ENCODE results near the gene SPINK2.

The SPINK2 gene, protein sequence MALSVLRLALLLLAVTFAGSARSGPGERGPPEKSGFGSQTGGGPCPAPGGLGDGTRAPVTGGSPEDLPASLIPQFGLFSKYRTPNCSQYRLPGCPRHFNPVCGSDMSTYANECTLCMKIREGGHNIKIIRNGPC

DNA sequence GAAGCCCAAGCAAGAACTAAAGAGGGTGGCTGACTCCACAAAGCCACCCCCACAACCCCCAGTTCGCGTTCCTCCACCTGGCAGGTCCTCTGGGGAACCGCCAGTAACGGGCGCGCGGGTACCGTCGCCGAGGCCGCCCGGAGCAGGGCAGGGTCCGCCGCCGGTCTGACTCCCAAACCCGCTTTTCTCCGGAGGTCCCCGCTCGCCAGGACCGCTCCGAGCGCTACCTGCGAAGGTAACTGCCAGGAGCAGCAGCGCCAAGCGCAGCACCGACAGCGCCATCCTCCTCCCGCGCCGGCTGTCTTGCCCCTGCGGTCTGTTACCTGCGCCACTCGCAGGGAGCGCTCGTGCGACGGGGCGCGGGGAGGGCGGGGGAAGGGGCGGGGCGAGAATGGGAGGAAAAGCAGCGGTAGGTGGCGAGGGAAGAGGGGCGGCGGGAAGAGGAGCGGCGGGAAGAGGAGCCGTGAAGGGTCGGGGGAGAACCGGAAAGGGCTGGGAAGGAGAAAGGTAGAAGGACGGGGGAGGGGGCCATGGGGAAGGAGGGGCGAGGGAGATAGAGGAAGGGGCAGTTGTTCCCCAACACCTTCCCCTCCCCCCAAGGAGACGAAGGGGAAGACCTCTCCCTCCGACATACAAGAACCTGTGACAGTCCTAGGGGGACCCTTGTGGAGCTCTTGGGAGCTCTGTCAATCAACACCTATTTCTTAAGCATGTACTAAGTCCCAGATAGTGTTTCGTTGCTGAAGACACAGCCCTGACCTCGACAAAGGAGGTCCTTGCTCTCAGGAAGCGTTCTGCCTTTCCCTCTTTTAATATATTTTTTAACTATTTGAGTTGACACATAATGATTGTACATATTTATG, at the start of gene SPINK2:
SPINK2 (minus strand) TSS at position 321 of the 863 bp plus-strand sequence; CDS start at position 282, 39 bp downstream.
- no peak for DNase-seq (ENCODE audit: extremely low read depth, low read depth)
- TF ChIP-seq, protein P1, sequence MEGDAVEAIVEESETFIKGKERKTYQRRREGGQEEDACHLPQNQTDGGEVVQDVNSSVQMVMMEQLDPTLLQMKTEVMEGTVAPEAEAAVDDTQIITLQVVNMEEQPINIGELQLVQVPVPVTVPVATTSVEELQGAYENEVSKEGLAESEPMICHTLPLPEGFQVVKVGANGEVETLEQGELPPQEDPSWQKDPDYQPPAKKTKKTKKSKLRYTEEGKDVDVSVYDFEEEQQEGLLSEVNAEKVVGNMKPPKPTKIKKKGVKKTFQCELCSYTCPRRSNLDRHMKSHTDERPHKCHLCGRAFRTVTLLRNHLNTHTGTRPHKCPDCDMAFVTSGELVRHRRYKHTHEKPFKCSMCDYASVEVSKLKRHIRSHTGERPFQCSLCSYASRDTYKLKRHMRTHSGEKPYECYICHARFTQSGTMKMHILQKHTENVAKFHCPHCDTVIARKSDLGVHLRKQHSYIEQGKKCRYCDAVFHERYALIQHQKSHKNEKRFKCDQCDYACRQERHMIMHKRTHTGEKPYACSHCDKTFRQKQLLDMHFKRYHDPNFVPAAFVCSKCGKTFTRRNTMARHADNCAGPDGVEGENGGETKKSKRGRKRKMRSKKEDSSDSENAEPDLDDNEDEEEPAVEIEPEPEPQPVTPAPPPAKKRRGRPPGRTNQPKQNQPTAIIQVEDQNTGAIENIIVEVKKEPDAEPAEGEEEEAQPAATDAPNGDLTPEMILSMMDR (IDR thresholded peaks at IDR 0.05; ENCODE audit: low read depth, low read length, missing control alignments), result no peak
- peak within 1 kb of the TSS; percentile 37 for H3K4me3 ChIP-seq (replicated peaks; ENCODE audit: low read depth, low read length)

DNA sequence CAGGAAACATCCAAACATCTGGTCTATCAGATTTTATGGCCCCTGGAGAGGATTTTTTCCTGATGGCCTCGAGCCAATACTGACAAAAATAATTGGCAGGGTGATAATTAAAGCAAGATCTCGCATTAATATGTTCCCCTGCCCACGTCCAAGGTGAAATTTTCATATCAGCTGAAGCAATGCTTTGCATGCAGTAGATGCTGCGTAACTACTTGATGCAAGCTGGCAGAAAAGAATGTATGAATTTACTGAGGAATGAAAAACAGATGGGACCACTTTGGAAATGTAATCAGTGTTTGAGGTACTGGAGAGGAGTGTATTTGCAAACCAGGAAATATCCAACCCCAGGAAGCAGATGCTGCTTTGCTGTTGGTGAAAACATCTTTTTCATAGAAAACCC, 49.4 kb upstream of the SPINK2 start:
- H3K4me3 ChIP-seq (replicated peaks; ENCODE audit: low read depth, low read length), result peak overlapping the region; percentile 30
- TF ChIP-seq, protein P1 (IDR thresholded peaks at IDR 0.05; ENCODE audit: low read depth, low read length, missing control alignments), result no peak
- peak; percentile 87 for DNase-seq (ENCODE audit: extremely low read depth, low read depth)

DNA sequence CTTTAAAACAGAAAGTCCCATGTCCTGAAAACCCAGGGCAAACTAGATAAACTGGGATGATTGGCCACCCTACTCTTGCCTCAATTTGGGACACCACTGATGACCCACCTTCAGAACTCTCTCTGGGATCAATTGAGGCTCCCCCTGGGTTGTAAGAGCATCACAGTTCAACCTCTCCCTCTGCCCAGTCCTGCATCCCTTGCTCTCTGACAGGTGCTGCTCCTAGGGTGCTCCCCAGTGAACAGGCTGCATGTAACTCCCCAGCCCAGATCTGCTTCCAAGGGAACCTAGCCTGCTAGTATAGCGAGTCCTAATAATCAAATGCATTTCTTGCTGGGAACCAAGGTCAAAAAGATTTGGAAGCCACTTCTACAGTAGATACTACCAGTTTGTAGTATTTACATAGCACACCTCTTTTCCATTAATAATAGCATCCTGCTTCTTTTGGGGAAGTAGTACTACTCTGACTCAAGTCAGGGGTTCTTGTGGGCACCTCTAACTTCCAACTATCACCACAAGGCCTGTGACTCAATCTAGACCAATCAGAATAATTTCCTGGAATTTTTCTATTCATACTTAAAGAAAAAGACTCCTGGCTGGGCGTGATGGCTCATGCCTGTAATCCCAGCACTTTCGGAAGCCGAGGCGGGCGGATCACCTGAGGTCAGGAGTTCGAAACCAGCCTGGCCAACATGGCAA, 42.1 kb upstream of the SPINK2 start:
- TF ChIP-seq, protein P1 (IDR thresholded peaks at IDR 0.05; ENCODE audit: low read depth, low read length, missing control alignments), result no peak
- no peak for DNase-seq (ENCODE audit: extremely low read depth, low read depth)

DNA sequence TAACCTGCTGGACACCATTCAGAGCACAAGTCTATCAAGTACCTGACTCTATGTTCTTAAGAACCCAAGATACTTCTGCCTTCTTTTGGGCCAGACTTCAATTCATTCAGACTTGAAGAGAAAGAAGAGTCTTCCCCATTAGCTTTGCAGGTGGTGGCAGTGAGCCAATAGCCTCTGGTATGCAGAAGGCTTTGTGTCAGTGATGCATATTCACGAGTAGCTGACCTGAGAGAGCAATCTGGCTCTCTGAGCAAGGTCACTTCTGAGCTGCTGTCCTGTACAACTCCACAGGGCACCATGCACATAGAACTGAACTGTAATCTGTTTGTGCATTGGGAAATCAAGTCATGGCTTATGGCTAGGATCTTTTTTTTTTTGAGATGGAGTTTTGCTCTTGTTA, 39.9 kb upstream of the SPINK2 start:
- TF ChIP-seq, protein P1 (IDR thresholded peaks at IDR 0.05; ENCODE audit: low read depth, low read length, missing control alignments), result no peak
- no peak overlapping the region for H3K4me3 ChIP-seq (replicated peaks; ENCODE audit: low read depth, low read length)
- no peak for DNase-seq (ENCODE audit: extremely low read depth, low read depth)

More for the DNA sequence above, 42.1 kb upstream of the SPINK2 start:
- H3K4me3 ChIP-seq (replicated peaks; ENCODE audit: low read depth, low read length), result no peak overlapping the region

DNA sequence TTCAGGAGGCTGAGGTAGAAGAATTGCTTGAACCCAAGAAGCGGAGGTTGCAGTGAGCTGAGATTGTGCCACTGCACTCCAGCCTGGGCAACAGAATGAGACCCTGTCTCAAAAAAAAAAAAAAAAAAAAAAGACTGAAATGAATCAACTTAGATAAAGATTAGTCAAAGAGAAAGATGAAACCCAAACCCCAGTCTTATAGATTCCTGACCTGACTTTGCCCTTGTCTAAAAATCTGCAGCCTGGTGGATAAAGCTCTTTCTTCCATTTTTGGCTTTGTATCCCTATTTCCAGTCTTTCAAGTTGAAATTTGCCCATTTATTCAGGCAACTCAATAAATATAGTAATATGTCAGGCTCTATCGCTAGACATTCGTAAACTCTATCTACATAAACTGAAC, 39.3 kb upstream of the SPINK2 start:
- no peak for DNase-seq (ENCODE audit: extremely low read depth, low read depth)
- H3K4me3 ChIP-seq (replicated peaks; ENCODE audit: low read depth, low read length), result no peak overlapping the region
- TF ChIP-seq, protein P1 (IDR thresholded peaks at IDR 0.05; ENCODE audit: low read depth, low read length, missing control alignments), result no peak

DNA sequence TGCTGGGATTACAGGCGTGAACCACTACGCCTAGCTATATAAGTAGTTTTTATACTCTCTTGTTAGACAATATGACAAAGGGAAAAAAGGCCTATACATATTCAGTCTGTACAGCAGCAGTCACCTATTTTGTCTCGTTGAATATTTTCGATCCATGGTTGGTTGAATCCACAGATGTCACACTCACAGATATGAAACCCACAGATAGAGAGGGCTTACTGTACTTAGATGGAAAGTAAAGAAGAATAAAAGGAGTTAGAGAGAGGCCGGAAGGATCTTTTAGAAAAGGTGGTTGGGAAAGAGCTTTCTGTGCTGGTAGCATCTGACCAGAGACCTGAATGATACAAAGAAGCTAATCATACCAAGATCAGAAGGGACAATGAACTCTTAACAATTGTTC, 38.3 kb upstream of the SPINK2 start:
- DNase-seq (ENCODE audit: extremely low read depth, low read depth), result no peak
- H3K4me3 ChIP-seq (replicated peaks; ENCODE audit: low read depth, low read length), result no peak overlapping the region

More for the DNA sequence above, 38.3 kb upstream of the SPINK2 start:
- TF ChIP-seq, protein P1 (IDR thresholded peaks at IDR 0.05; ENCODE audit: low read depth, low read length, missing control alignments), result no peak
